Body of pancreas (tissue), 4 donors: ENCODE measurements around the gene SCO2.
A peak's percentile ranks its signal among the peaks of the same experiment; 100 is the strongest.

Source experiments
- CTCF ChIP-seq, 7 experiments: fragments of 450-650 bp in 4 of 7; fragments of 200-600 bp in 3 of 7; sonication (generic) in 3 of 7; IDR thresholded peaks; one replicate each; pipeline ENCODE4 v1.5.1; 2016 to 2019; ENCODE audit warnings: antibody characterized with exemption in 7 of 7
- POLR2A ChIP-seq, 3 donors: fragments of 450-650 bp; IDR thresholded peaks; one replicate each; pipeline ENCODE4 v1.6.1; 2016; ENCODE audit warnings: antibody characterized with exemption in 3 of 3, mild to moderate bottlenecking in 2 of 3

- TF ChIP-seq POLR2A (IDR thresholded peaks at IDR 0.05) (peak in 1 of 3 donors; percentile 18), CTCF (IDR thresholded peaks at IDR 0.05) (no peak)
Observed at GRCh38 chr22:50529416-50529896, 4.1 kb upstream of the SCO2 start.
